ENCODE measurements around the gene MAPK11.

GRCh38 chr22:50289942-50290630 lies 19.9 kb upstream of the MAPK11 start:
- TF ChIP-seq CTCF (IDR thresholded peaks at IDR 0.05) (no peak), POLR2AphosphoS5 (IDR thresholded peaks at IDR 0.05) (no peak), POLR2A (IDR thresholded peaks at IDR 0.05) (no peak)

Measured in prostate gland (tissue), 2 donors.